Glutamatergic neuron (in vitro differentiated cells): Measurements from ENCODE around the gene P2RX3. TPM values are rescaled to one million over a fixed set of nuclear protein-coding genes. Genes with fewer than 3 reads are reported as not detected.

Experiments
- DNase-seq: peaks from one replicate; pipeline ENCODE4 v3.0.0; 2022
- H3K27ac Mint-ChIP-seq: one replicate; pipeline ENCODE4 v1.8.0; 2020; ENCODE audit warnings: mild to moderate bottlenecking, mixed read lengths, inconsistent platforms; ENCODE audit not compliant: unreplicated experiment
- H3K27me3 Mint-ChIP-seq: one replicate; pipeline ENCODE4 v1.8.0; 2020; ENCODE audit warnings: mild to moderate bottlenecking, moderate library complexity, mixed read lengths, inconsistent platforms; ENCODE audit not compliant: unreplicated experiment
- H3K36me3 Mint-ChIP-seq: one replicate; pipeline ENCODE4 v1.8.0; 2020; ENCODE audit warnings: mild to moderate bottlenecking, mixed read lengths, inconsistent platforms; ENCODE audit not compliant: unreplicated experiment
- H3K4me1 Mint-ChIP-seq: one replicate; pipeline ENCODE4 v1.8.0; 2020; ENCODE audit warnings: mild to moderate bottlenecking, low read depth, mixed read lengths, inconsistent platforms; ENCODE audit not compliant: unreplicated experiment
- H3K4me3 Mint-ChIP-seq: one replicate; pipeline ENCODE4 v1.8.0; 2020; ENCODE audit warnings: mild to moderate bottlenecking, mixed read lengths, inconsistent platforms; ENCODE audit not compliant: unreplicated experiment
- H3K9me3 Mint-ChIP-seq: one replicate; pipeline ENCODE4 v1.8.0; 2020; ENCODE audit warnings: mild to moderate bottlenecking, moderate library complexity, mixed read lengths, inconsistent platforms; ENCODE audit not compliant: unreplicated experiment
- CTCF ChIP-seq: fragments of 200-600 bp; sonication (generic); IDR thresholded peaks from one replicate; pipeline ENCODE4 v1.5.0; 2021; ENCODE audit not compliant: partially characterized antibody, unreplicated experiment
- total RNA-seq: library from RNA; stranded (reverse); fragmentation: NEBNext Ultra II Directional; extraction: Animal tissue kit (Norgen Biotek cat#: 25700); gene quantifications from one replicate; pipeline ENCODE4 v1.2.1, GENCODE V29; 2021; ENCODE audit not compliant: unreplicated experiment

Gene P2RX3
- total RNA-seq, 1 donor from 2014 or later: 496 TPM

DNA sequence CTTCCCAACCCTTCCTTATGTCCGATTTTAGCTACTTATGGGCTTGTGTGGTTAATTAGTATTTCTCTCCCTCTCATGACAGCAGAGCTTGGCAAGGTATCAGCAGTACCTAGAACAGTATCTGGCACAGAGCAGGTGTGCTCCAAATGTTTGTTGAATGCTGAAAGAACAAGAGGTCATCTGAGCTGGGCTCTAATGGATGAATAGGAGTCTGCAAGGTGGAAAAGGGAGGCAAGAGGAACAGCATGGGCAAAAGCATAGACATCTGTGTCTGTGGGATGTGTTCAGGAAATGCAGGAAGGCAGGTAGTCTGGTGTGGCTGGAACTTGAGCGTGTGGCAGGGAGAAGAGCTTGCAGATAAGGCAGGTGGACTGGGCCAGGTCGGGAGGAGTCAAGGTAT is 23.8 kb downstream of the P2RX3 start:
- Mint-ChIP-seq H3K27ac (no peak overlapping the region), H3K36me3 (peaks cover 31% of the 10 kb centered on the region), H3K27me3 (peaks cover 20% of the 10 kb centered on the region), H3K4me3 (no peak overlapping the region), H3K4me1 (peaks cover 5% of the 10 kb centered on the region), H3K9me3 (peaks cover 19% of the 10 kb centered on the region)
- DNase-seq: no peak
- no peak for TF ChIP-seq CTCF

- H3K27me3 Mint-ChIP-seq: peaks cover 19% of the 10 kb centered on the region
- DNase-seq: no peak
Measured at GRCh38 chr11:57363131-57364080, 25.3 kb downstream of the P2RX3 start.

GRCh38 chr11:57364851-57365660 is 26.9 kb downstream of the P2RX3 start:
- Mint-ChIP-seq H3K27me3 (peaks cover 16% of the 10 kb centered on the region), H3K4me1 (peaks cover 2% of the 10 kb centered on the region), H3K36me3 (peaks cover 32% of the 10 kb centered on the region), H3K4me3 (no peak overlapping the region), H3K9me3 (peaks cover 17% of the 10 kb centered on the region), H3K27ac (peak overlapping the region; percentile 6)
- DNase-seq: no peak
- no peak for TF ChIP-seq CTCF

More at GRCh38 chr11:57363131-57364080, 25.3 kb downstream of the P2RX3 start:
- H3K9me3 Mint-ChIP-seq: peaks cover 21% of the 10 kb centered on the region
- no peak for TF ChIP-seq CTCF
- H3K36me3 Mint-ChIP-seq: peaks cover 32% of the 10 kb centered on the region
- H3K4me3 Mint-ChIP-seq: no peak overlapping the region
- H3K4me1 Mint-ChIP-seq: peaks cover 5% of the 10 kb centered on the region
- no peak overlapping the region for H3K27ac Mint-ChIP-seq

DNA sequence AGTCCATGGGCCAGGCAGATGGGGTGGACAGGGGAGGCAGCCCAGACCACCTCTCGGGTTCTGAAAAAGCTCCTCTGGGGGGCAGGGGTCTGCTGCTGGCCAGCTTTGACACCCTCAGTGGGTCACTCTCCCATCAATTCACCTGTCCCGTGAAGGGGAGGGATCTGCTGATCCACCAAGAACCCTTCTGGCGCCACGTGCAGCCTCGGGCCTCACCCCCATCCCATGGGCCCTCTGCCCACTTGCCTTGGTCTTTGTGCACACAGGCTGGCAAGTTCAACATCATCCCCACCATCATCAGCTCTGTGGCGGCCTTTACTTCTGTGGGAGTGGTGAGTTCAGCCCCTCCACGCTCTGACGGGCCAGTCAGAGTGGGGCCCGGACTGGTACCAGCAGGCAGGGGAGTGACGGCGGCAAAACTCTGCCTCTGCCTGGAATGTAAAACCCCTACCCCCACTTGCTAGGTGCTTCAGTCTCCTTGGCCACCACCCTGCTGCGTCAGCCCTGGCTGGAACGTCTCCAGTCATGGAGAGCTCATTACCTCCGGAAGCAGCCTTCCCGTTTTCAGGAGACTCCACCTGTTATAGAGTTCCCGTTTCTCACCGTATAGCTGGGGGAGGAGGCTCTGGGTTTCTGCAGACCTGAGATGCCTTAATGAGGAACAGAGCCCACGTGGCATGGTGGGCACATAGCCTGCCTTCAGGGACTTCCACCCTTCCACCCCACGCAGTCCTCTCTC is 30.1 kb downstream of the P2RX3 start:
- H3K27ac Mint-ChIP-seq: no peak overlapping the region
- H3K27me3 Mint-ChIP-seq: peaks cover 15% of the 10 kb centered on the region

More for the DNA sequence above, 30.1 kb downstream of the P2RX3 start:
- Mint-ChIP-seq H3K36me3 (peaks cover 24% of the 10 kb centered on the region), H3K4me3 (no peak overlapping the region), H3K4me1 (peaks cover 6% of the 10 kb centered on the region), H3K9me3 (peaks cover 15% of the 10 kb centered on the region)
- no peak for TF ChIP-seq CTCF
- no peak for DNase-seq
